IMR-90 (cell line): ENCODE measurements around the gene FOXL1.

Experiments
- CTCF ChIP-seq: conservative IDR thresholded peaks from 2 replicates; pipeline ENCODE4 v1.5.1; 2012; ENCODE audit warnings: mild to moderate bottlenecking, low read depth, low read length, improper control_type of control experiment
- POLR2A ChIP-seq: IDR thresholded peaks from 2 replicates; pipeline ENCODE4 v1.6.1; 2012; ENCODE audit warnings: mild to moderate bottlenecking, low read depth, low read length
- RFX5 ChIP-seq: IDR thresholded peaks from 2 replicates; pipeline ENCODE4 v1.8.0; 2012; ENCODE audit warnings: low read depth, mild to moderate bottlenecking, low read length, moderate library complexity

GRCh38 chr16:86621966-86622365, 43.6 kb downstream of the FOXL1 start:
- TF ChIP-seq CTCF (no peak), POLR2A (no peak), RFX5 (no peak)
